ENCODE measurements around the gene FAM131B.

FAM131B gene

DNA sequence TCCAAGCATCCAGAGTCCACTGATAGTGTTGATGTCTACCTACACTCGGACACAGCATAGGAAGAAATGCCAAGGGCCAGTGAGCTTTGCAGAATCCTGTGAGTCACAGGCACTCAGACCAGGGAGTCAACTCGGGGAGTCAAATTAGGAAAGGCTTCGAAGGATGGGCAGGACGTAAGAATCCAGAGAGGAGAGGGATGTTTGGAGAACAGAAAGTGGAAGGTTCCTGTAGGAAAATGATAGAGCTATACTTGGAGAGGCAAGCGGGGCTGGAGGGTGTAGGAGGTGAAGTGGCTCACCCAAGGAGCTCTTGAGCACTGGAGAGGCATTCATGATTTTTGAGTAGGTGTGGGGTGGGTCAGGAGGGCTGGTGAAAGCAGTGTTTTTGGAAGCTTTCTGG, 21.6 kb upstream of the FAM131B start:
- Histone ChIP-seq H3K27me3 (ENCODE audit: insufficient read depth, insufficient read length) (no peaks in the 10 kb centered on the region), H3K9ac (ENCODE audit: insufficient read length, low read depth) (no peak overlapping the region), H3K4me1 (ENCODE audit: insufficient read depth, insufficient read length) (peaks cover 22% of the 10 kb centered on the region), H3K36me3 (ENCODE audit: insufficient read depth, insufficient read length, low read length) (peaks cover 76% of the 10 kb centered on the region), H3K4me3 (ENCODE audit: insufficient read length, low read depth) (no peak overlapping the region), H3K9me3 (ENCODE audit: insufficient read depth, low read length) (0 out of 2 replicates have a peak, but pooled peaks cover 2% of the 10 kb centered on the region)
- DNase-seq (ENCODE audit: low read depth, low spot score) = no peak
- TF ChIP-seq ZNF274 (IDR thresholded peaks at IDR 0.05; ENCODE audit: low read depth, low read length) = no peak
- no peak for TF ChIP-seq SUZ12 (IDR thresholded peaks at IDR 0.05; ENCODE audit: extremely low read depth, insufficient read depth, insufficient read length)
- no peak for TF ChIP-seq YY1 (IDR thresholded peaks at IDR 0.05; ENCODE audit: insufficient read depth, insufficient read length)

DNA sequence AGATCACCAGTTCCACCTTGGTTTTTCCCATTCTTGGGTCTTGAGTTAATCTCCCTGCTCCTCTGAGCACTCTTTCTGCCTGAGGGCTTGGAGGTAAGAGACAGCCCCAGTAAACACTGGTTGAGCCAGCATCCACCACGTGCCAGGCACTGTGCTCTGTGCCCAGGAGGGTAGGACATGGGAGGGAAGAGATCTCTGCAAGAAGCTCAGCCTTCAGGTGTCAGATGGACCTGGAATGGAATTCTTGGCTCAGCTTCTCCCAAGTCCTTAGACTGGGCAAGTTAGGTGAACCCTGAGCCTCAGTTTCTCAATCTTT, 21.1 kb upstream of the FAM131B start:
- no peak for DNase-seq (ENCODE audit: low read depth, low spot score)
- Histone ChIP-seq H3K4me1 (ENCODE audit: insufficient read depth, insufficient read length) (peaks cover 19% of the 10 kb centered on the region), H3K36me3 (ENCODE audit: insufficient read depth, insufficient read length, low read length) (peaks cover 74% of the 10 kb centered on the region), H3K4me3 (ENCODE audit: insufficient read length, low read depth) (no peak overlapping the region), H3K9me3 (ENCODE audit: insufficient read depth, low read length) (0 out of 2 replicates have a peak, but pooled peaks cover 4% of the 10 kb centered on the region), H3K9ac (ENCODE audit: insufficient read length, low read depth) (no peak overlapping the region), H3K27me3 (ENCODE audit: insufficient read depth, insufficient read length) (no peaks in the 10 kb centered on the region)
- TF ChIP-seq SUZ12 (IDR thresholded peaks at IDR 0.05; ENCODE audit: extremely low read depth, insufficient read depth, insufficient read length) = no peak
- TF ChIP-seq ZNF274 (IDR thresholded peaks at IDR 0.05; ENCODE audit: low read depth, low read length) = no peak
- TF ChIP-seq YY1 (IDR thresholded peaks at IDR 0.05; ENCODE audit: insufficient read depth, insufficient read length) = no peak

DNA sequence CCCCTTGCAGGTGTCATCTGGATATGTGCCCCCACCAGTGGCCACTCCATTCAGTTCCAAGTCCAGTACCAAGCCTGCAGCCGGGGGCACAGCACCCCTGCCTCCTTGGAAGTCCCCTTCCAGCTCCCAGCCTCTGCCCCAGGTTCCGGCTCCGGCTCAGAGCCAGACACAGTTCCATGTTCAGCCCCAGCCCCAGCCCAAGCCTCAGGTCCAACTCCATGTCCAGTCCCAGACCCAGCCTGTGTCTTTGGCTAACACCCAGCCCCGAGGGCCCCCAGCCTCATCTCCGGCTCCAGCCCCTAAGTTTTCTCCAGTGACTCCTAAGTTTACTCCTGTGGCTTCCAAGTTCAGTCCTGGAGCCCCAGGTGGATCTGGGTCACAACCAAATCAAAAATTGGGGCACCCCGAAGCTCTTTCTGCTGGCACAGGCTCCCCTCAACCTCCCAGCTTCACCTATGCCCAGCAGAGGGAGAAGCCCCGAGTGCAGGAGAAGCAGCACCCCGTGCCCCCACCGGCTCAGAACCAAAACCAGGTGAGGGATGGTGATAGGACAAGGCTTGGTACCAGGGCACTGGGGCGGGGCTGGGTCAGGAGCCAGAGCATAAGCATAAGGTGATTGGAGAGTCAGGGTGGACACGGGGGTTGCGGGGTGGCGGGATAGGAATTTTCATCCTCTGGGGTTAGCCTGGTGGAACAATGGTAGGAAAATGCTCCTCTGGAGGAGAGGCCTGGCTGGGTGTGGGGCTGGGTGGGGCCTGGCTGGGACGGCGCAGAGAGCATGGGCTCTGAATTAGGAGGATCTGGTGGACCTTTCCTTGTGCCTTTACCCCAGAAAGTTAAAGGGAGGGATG, 20.5 kb upstream of the FAM131B start:
- Histone ChIP-seq H3K36me3 (ENCODE audit: insufficient read depth, insufficient read length, low read length) (peaks cover 68% of the 10 kb centered on the region), H3K27me3 (ENCODE audit: insufficient read depth, insufficient read length) (no peaks in the 10 kb centered on the region), H3K9ac (ENCODE audit: insufficient read length, low read depth) (peak overlapping the region; percentile 94), H3K9me3 (ENCODE audit: insufficient read depth, low read length) (0 out of 2 replicates have a peak, but pooled peaks cover 4% of the 10 kb centered on the region), H3K4me1 (ENCODE audit: insufficient read depth, insufficient read length) (peaks cover 18% of the 10 kb centered on the region), H3K4me3 (ENCODE audit: insufficient read length, low read depth) (peak overlapping the region; percentile 79)
- no peak for DNase-seq (ENCODE audit: low read depth, low spot score)
- TF ChIP-seq SUZ12 (IDR thresholded peaks at IDR 0.05; ENCODE audit: extremely low read depth, insufficient read depth, insufficient read length) (no peak), YY1 (IDR thresholded peaks at IDR 0.05; ENCODE audit: insufficient read depth, insufficient read length) (no peak), ZNF274 (IDR thresholded peaks at IDR 0.05; ENCODE audit: low read depth, low read length) (no peak)

DNA sequence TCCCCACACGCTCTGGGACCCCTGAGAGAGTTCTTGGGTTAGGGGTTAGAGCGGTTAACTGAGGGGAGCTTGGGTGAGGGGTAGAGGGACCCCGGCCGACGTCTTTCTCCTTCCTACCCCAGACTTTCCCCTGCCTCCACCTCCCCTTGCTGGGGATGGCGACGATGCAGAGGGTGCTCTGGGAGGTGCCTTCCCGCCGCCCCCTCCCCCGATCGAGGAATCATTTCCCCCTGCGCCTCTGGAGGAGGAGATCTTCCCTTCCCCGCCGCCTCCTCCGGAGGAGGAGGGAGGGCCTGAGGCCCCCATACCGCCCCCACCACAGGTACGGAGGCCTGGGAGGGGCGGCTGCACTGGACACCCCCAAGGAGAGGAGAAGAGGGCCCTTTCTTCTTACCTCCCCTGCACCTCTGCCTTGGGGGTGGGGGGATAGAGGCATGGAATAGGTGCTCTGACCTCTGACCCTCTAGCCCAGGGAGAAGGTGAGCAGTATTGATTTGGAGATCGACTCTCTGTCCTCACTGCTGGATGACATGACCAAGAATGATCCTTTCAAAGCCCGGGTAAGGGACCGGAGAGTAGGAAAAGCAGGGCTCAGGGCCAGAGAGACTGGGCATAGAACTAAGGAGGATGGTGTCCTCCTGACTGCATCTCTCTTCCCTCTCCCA, 19.7 kb upstream of the FAM131B start:
- Histone ChIP-seq H3K4me3 (ENCODE audit: insufficient read length, low read depth) (peak overlapping the region; percentile 79), H3K9ac (ENCODE audit: insufficient read length, low read depth) (peak overlapping the region; percentile 94), H3K9me3 (ENCODE audit: insufficient read depth, low read length) (0 out of 2 replicates have a peak, but pooled peaks cover 4% of the 10 kb centered on the region), H3K4me1 (ENCODE audit: insufficient read depth, insufficient read length) (peaks cover 18% of the 10 kb centered on the region), H3K27me3 (ENCODE audit: insufficient read depth, insufficient read length) (no peaks in the 10 kb centered on the region), H3K36me3 (ENCODE audit: insufficient read depth, insufficient read length, low read length) (peaks cover 60% of the 10 kb centered on the region)
- no peak for DNase-seq (ENCODE audit: low read depth, low spot score)
- TF ChIP-seq ZNF274 (IDR thresholded peaks at IDR 0.05; ENCODE audit: low read depth, low read length) (no peak), YY1 (IDR thresholded peaks at IDR 0.05; ENCODE audit: insufficient read depth, insufficient read length) (no peak), SUZ12 (IDR thresholded peaks at IDR 0.05; ENCODE audit: extremely low read depth, insufficient read depth, insufficient read length) (no peak)

DNA sequence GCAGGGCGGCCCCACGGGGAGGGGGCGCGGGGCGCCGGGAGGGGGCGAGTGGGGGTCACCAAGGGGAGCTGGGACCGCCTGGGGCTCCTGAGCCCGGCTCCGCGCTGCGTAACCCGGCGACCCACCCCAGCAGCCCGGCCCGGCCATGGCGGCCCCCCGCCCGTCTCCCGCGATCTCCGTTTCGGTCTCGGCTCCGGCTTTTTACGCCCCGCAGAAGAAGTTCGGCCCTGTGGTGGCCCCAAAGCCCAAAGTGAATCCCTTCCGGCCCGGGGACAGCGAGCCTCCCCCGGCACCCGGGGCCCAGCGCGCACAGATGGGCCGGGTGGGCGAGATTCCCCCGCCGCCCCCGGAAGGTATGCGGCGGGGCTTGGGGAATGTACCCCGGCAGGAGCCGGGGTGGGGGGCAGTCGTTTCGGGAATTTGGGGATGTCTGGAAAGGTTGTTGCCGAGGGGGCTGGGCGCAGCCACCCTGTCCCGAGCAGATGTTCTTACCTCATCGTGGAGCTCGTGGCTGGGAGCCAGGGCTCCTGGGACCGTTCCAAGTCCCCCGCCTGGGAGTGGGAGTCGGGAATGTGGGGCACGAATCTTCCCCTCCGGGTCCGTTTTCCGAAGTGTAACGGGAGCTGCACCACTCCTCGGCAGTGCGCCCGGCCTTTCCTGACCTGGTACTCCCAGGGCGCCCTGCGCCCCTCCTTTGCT, 19.1 kb upstream of the FAM131B start:
- Histone ChIP-seq H3K9ac (ENCODE audit: insufficient read length, low read depth) (peak overlapping the region; percentile 94), H3K4me1 (ENCODE audit: insufficient read depth, insufficient read length) (peaks cover 18% of the 10 kb centered on the region), H3K27me3 (ENCODE audit: insufficient read depth, insufficient read length) (no peaks in the 10 kb centered on the region), H3K36me3 (ENCODE audit: insufficient read depth, insufficient read length, low read length) (peaks cover 53% of the 10 kb centered on the region), H3K9me3 (ENCODE audit: insufficient read depth, low read length) (0 out of 2 replicates have a peak, but pooled peaks cover 4% of the 10 kb centered on the region), H3K4me3 (ENCODE audit: insufficient read length, low read depth) (peak overlapping the region; percentile 79)
- TF ChIP-seq YY1 (IDR thresholded peaks at IDR 0.05; ENCODE audit: insufficient read depth, insufficient read length) (no peak), ZNF274 (IDR thresholded peaks at IDR 0.05; ENCODE audit: low read depth, low read length) (no peak), SUZ12 (IDR thresholded peaks at IDR 0.05; ENCODE audit: extremely low read depth, insufficient read depth, insufficient read length) (no peak)
- no peak for DNase-seq (ENCODE audit: low read depth, low spot score)

DNA sequence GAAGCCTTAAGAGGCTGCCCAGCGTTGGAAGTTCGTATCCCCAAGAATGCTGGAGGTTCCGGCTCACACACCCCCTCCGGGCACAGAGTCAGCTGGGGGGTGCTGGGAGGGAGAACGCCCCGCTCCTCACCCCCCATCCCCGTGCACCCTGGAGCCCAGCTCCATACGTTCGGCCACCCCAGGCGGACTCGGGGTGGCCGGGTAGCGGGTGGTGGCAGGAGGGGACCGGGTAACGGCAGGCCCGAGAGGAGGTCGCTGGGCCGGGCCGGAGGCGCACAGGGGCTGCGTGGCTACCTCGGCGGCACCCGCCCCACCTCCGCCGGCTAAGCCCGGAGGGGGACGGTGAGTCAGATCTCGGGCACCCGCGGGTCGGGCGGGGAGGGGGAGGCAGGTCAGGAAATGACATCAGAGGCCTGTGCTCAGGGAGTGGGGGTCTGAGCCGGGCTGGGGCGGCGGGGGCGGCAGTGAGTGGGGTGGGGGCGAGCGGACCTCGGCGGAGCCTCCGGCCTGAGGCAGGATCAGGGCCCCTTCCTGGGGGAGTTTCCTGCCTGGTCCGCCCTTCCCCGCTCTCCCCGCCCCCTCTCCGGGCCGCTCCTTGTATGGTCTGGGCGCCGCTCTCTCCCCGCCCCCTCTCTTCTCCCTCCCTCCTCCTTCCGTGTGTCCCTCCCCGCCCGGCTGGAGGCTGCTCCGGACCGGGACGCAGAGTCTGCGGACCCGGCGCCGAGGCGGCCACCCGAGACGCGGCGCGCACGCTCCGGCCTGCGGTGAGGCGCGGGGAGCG, 18.3 kb upstream of the FAM131B start, which contains the start of gene ZYX:
Gene ZYX, plus strand, starts transcription at position 700 of the 781 bp plus-strand sequence. CDS start 227 bp downstream, outside the sequence.
- Histone ChIP-seq H3K4me1 (ENCODE audit: insufficient read depth, insufficient read length) (peaks cover 14% of the 10 kb centered on the region), H3K9me3 (ENCODE audit: insufficient read depth, low read length) (0 out of 2 replicates have a peak, but pooled peaks cover 4% of the 10 kb centered on the region), H3K9ac (ENCODE audit: insufficient read length, low read depth) (peak within 1 kb of the TSS; percentile 94), H3K27me3 (ENCODE audit: insufficient read depth, insufficient read length) (no peaks in the 10 kb centered on the region), H3K36me3 (ENCODE audit: insufficient read depth, insufficient read length, low read length) (peaks cover 47% of the 10 kb centered on the region), H3K4me3 (ENCODE audit: insufficient read length, low read depth) (peak within 1 kb of the TSS; percentile 80)
- peak; percentile 91 for DNase-seq (ENCODE audit: low read depth, low spot score)
- no peak for TF ChIP-seq ZNF274 (IDR thresholded peaks at IDR 0.05; ENCODE audit: low read depth, low read length)
